Fibroblast of villous mesenchyme (primary cell): ENCODE data around the gene KBTBD7. TPM values are rescaled to one million over a fixed set of nuclear protein-coding genes. Genes with fewer than 3 reads are reported as not detected.
A peak's percentile ranks its signal among the peaks of the same experiment; 100 is the strongest.

Source experiments
- DNase-seq: peaks from one replicate; pipeline ENCODE4 v3.0.0-alpha.2; 2010; ENCODE audit warnings: low read depth
- H3K4me3 ChIP-seq: 2 replicates; pipeline ENCODE4 v1.5.1; 2011; ENCODE audit warnings: low read depth, mild to moderate bottlenecking, low read length
- total RNA-seq: library from RNA; depleted of rRNA; stranded (reverse); fragments of >200 nt; gene quantifications from 2 replicates; pipeline ENCODE4 v1.2.3, GENCODE V29; 2012
- TF ChIP-seq, protein P1 (sequence below): IDR thresholded peaks from 2 replicates; pipeline ENCODE4 v1.5.1; 2012; ENCODE audit warnings: low read depth, mild to moderate bottlenecking, low read length; ENCODE audit not compliant: insufficient read depth

Gene KBTBD7
- total RNA-seq, 1 donor = 8.6 TPM

DNA sequence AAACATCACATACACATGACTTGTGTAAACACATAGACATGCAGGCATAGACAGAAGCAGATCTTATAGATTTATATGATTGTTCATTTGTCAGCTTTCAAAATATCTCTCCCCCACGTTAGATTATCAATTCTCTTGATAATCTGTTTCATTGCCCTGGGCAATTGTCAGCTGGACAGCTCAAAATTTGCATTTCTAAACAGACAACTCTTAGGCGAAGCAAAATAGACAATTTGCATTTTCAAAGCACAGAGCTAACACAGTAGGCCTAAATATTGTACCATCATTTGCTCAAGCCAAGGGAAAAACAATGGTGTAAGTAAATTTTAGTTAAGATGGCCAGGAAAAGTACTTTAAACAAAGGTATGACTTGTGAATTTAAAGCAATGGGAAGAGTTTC lies 37.7 kb downstream of the KBTBD7 start:
- no peak overlapping the region for H3K4me3 ChIP-seq
- no peak for DNase-seq
- TF ChIP-seq, protein P1, sequence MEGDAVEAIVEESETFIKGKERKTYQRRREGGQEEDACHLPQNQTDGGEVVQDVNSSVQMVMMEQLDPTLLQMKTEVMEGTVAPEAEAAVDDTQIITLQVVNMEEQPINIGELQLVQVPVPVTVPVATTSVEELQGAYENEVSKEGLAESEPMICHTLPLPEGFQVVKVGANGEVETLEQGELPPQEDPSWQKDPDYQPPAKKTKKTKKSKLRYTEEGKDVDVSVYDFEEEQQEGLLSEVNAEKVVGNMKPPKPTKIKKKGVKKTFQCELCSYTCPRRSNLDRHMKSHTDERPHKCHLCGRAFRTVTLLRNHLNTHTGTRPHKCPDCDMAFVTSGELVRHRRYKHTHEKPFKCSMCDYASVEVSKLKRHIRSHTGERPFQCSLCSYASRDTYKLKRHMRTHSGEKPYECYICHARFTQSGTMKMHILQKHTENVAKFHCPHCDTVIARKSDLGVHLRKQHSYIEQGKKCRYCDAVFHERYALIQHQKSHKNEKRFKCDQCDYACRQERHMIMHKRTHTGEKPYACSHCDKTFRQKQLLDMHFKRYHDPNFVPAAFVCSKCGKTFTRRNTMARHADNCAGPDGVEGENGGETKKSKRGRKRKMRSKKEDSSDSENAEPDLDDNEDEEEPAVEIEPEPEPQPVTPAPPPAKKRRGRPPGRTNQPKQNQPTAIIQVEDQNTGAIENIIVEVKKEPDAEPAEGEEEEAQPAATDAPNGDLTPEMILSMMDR = no peak

DNA sequence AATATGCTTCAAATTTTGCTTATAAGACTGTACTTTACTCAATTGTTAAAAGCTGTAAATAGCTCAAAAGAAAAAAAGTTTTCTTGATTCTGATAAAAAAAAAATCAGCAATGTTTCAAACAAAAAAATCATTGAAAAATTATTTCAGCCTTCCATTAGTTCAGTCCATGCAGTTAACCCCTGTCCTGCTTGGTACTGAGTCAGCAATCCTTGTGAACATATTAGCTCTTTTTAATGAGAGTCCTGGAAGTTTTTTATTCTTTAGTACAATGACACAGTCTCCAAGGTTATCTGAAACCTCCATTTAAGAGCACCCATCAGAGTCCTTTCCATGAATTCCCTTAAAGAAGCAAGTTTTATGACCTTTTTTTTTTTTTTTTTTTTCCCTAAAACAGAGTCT lies 40.3 kb downstream of the KBTBD7 start:
- TF ChIP-seq, protein P1 = no peak
- no peak for DNase-seq
- H3K4me3 ChIP-seq = no peak overlapping the region

GRCh38 chr13:41152005-41152404 lies 42.4 kb downstream of the KBTBD7 start:
- DNase-seq = no peak
- TF ChIP-seq, protein P1 = no peak

DNA sequence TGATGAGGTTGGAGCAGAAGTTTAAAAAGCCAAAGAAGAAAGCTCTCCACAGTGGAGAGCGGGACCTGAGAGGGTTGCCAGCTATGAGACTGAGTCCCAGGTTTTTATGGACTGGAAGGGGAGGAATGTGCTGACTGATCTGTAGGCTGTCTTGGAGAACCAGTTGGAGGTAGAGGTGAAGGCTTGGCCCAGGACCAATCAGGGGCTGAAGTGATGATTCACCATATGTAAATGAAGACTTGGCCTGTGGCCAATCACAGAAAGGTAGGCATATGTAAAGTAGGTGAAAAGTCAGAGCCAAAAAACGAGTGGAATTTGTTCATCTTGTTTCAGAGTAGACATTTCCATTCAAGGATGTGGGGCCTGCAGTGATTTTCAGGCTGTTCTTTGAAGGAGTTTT lies 44.3 kb downstream of the KBTBD7 start:
- DNase-seq = no peak
- no peak overlapping the region for H3K4me3 ChIP-seq
- TF ChIP-seq, protein P1 = no peak

More at GRCh38 chr13:41152005-41152404, 42.4 kb downstream of the KBTBD7 start:
- no peak overlapping the region for H3K4me3 ChIP-seq

DNA sequence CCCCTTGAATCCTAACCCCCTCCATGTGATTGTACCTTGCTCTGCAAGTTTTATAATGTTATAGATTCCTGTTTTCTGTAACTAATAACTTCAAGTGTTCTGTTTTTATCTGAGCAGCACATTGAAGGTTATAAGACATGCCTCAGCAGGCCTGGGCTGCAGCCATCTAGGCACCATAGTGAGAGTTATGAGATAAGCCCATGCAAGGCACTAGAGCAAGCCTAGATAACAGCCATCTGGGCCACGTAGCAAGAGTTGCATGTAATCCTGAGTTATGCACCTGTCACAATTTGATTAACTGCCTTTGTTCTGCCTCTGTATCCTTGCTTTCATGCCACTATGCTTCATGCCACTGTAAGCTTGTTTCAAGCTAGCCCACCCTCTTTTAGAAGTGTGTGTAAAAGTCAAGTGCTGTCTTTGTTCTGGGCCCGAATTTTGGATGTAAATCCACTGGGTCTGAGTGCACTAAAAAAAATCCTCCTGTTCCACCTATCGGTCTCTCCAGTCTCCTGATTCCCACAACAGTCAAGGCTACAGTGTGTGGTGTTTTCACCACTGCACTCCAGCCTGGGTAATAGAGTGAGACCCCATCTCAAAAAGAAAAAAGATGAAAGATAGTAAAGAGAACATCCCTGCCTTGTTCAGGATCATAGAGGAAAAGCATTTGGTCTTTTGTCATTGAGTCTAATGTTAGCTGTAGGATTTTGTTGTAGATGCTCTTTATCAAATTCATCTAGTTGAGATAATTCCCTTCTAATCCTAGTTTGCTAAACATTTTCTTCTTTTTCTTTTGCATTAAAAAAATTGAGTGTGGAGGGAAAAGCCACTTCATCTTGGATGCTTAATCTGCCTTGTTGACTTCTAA lies 45.7 kb downstream of the KBTBD7 start:
- DNase-seq = no peak
- TF ChIP-seq, protein P1 = no peak
- no peak overlapping the region for H3K4me3 ChIP-seq

DNA sequence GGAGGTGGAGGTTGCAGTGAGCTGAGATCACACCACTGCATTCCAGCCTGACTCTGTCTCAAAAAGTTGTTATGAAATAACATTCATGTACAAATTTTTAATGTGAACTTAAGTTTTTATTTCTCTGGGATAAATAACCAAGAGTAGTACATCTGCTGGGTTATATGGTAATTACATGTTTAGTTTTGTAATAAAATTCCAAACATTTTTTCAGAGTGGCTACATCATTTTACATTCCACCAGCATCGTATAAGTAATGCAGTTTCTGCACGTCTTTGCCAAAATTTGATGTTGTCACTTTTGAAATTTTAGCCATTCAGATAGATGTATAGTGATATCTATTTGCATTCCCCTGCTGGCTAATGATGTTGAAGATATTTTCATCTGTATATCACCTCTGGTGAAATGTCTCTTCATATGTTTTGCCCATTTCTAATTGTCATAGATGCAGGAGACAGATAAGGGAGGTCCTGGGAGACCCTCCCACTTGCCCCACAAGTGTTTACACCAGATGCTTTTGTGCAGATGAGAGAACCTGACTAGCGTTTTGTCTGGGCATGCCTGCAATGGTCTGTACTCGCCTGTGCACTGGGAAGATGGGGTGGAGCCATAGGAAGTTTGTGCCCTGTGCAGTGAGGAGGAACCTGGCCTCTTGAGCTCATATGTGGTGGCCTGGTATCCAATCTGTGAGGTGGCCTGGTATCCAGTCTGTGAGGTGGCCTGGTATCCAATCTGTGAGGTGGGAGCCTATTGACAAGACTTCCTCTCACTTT lies 49.0 kb downstream of the KBTBD7 start:
- TF ChIP-seq, protein P1 = no peak
- DNase-seq = peak; percentile 30
- no peak overlapping the region for H3K4me3 ChIP-seq
